Renal cortical epithelial cell (primary cell): Measurements from ENCODE around the gene SPC24. TPM values are rescaled to one million over a fixed set of nuclear protein-coding genes. Genes with fewer than 3 reads are reported as not detected.
"Not testable (repeated sequence)": the region's sequence is repeated elsewhere in the genome, so short reads cannot be mapped to it uniquely, and the experiment has no call there.

ENCODE experiments used
- DNase-seq: peaks from one replicate; pipeline ENCODE4 v3.0.0-alpha.2; 2011; ENCODE audit warnings: low read depth
- total RNA-seq: library from RNA; depleted of rRNA; stranded (reverse); fragments of >200 nt; gene quantifications from 2 replicates; pipeline ENCODE4 v1.2.3, GENCODE V29; 2014

SPC24 gene
- total RNA-seq, 1 donor from 2014 or later = 1.5 TPM

- DNase-seq = peak; percentile 75
Measured at GRCh38 chr19:11191934-11192333, 36.4 kb upstream of the SPC24 start.

DNA sequence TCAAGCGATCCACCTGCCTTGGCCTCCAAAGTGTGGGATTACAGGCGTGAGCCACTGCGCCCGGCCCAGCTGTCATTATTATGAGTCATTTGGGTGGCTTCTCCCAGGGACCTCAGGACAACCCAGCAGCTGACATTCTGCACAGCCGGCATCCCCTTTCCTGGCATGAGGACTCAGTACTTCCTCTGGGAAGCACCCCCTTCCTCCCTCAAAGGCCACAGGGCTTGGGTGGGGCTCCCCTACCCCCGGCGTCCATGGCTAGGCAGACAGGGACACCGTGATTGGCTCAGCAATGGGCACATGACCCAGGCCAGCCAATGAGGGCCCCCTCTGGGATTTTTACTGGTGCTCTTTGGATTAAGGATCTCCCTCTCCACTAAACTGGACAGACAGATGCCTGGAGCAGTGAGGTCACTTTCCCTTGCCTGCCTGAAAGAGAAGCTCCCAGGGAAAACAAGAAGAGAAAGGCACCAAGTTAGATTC, 35.7 kb upstream of the SPC24 start:
- no peak for DNase-seq

DNA sequence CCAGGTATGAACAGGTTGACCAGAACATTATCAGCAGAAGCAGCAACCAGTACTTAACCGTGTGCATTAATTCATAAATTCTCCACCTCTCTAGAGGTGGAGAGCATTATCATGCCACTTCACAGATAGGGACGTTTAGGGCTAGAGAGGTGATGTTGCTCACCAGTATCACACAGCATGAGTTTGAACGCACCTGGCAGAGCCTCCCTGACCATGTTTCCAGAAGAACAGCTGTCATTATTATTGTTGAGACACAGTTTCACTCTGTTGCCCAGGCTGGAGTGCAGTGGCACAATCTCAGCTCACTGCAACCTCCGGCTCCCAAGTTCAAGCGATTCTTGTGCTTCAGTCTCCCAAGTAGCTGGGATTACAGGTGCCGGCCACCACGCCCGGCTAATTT, 34.9 kb upstream of the SPC24 start:
- no peak for DNase-seq

DNA sequence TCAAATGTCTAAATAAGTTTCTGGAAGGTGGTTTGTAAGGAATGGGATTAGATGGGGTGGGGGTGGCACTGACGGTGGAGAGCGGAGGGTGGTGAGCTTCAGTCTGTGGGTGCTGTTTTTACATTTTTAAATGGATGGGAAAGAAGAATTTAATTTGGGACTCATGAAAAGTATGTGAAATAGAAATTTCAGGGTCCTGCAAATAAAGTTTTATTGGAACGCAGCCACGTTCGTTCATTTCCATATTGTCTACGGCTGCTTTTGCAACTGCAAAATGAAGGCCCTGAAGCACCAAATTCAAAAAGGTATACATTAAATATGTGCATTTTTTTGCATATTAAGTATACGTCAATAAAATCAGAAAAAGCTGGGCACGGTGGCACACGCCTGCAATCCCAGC, 31.9 kb upstream of the SPC24 start:
- DNase-seq = no peak

GRCh38 chr19:11182994-11183393, 27.4 kb upstream of the SPC24 start:
- DNase-seq = no peak

GRCh38 chr19:11181488-11181887, 25.9 kb upstream of the SPC24 start:
- DNase-seq = no peak

DNA sequence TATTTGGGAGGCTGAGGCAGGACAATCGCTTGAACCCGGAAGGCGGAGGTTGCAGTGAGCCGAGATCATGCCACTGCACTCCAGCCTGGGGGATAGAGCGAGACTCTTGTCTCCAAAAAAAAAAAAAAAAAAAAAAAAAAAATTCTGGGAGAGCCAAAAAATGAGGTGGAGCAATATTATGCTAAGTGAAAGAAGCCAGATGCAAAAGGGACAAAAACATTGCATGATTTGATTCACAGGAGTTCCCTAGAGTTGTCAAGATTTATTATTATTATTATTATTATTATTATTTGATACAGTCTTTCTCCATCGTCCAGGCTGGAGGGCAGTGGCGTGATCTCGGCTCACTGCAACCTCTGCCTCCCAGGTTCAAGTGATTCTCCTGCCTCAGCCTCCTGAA, 25.4 kb upstream of the SPC24 start:
- DNase-seq = not testable (repeated sequence)

DNA sequence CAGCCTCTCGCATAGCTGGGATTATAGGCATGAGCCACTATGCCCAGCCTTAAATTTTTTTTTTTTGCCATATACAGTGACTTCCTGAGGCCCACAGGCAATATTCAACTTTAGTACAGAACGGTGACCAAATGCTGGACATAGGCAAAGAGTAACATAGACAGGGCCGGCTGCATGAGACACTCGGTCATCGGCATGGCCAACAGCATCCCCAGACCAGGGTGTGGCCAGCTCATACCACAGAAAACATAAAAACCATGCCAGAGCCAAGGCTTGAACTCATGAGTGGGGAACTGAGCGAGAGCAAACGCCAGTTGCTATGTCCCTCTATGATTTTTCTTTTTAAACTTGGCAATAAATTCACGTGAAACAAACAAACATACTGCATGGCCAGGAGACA, 24.8 kb upstream of the SPC24 start:
- no peak for DNase-seq

DNA sequence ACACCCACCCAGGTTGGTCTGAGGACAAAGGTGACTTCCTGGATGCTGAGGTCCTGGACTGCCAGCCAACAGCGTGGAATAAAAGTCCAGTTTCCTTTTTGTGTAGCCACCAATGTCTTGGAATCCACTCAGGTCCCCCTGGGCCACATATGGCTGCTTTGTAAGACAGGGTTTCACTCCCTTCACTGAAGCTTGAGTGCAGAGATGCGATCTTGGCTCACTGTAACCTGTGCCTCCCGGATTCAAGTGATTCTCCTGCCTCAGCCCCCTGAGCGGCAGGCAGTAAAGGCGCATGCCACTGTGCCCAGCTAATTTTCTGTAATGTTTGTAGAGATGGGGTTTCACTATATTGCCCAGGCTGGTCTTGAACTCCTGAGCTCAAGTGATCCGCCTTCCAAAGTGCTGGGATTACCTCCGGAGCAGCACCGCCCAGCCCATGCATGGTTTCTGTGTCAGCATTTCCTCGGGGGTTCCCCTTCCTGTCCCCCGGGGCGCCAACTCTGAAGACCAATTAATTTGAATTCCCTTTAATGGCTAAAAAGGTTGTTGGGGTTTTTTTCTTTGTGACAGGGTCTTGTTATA, 24.2 kb upstream of the SPC24 start:
- no peak for DNase-seq

DNA sequence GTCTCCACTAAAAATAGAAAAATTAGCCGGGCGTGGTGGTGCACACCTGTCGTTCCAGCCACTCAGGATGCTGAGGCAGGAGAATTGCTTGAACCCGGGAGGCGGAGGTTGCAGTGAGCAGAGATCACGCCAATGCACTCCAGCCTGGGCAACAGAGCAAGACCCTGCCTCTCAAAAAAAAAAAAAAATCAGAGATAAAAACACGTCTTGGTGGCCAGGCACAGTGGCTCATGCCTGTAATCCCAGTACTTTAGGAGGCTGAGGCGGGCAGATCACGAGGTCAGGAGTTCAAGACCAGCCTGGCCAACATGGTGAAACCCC, 23.5 kb upstream of the SPC24 start:
- not testable (repeated sequence) for DNase-seq

DNA sequence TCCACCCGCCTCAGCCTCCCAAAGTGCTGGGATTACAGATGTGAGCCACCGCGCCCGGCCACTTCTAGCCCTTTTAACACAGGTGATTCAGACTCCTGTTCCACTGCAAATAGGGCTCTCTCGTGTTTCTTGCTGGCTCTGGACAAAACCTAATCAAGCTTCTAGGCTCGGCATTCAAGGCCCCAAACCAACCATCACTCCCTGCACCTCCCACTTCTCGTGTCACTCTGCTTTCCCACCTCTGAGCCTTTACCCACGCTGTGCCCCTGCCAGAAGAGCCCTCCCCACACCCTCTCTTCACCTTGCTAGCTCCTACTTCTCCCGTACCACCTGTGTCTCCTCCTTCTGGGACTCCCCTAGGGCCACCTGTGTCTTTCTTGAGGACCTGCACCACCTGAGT, 22.0 kb upstream of the SPC24 start:
- no peak for DNase-seq

GRCh38 chr19:11176466-11177193, 21.0 kb upstream of the SPC24 start:
- DNase-seq = no peak

- DNase-seq = no peak
Measured at GRCh38 chr19:11175920-11176319, 20.3 kb upstream of the SPC24 start.

- no peak for DNase-seq
Measured at GRCh38 chr19:11174336-11174735, 18.8 kb upstream of the SPC24 start.

- DNase-seq = no peak
Measured at GRCh38 chr19:11173516-11174155, 18.1 kb upstream of the SPC24 start.

DNA sequence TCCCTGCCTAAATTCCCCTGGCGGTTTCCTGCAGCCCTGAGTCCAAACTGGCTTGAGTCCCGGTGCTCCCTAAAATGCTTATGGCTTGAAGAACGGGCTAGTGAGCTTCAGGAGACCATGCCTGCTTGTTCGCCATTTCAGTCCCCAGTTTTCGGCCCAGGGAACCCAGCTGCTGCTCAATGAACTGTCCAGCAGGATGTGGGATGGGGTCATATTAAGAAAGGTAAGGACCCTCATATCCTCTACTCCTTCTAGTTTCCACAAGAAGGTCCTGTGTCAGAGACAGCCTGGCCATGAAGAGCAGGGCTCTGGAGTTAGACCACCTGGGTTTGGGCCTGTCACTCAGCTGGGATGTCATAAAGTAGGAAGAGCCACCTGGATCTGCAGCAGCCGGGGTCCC, 17.0 kb upstream of the SPC24 start:
- DNase-seq = no peak

- DNase-seq = no peak
Measured at GRCh38 chr19:11171144-11171543, 15.6 kb upstream of the SPC24 start.

GRCh38 chr19:11169896-11170678, 14.5 kb upstream of the SPC24 start:
- DNase-seq = no peak

- peak; percentile 99 for DNase-seq
Measured at GRCh38 chr19:11168568-11168967, 13.0 kb upstream of the SPC24 start.

- no peak for DNase-seq
Measured at GRCh38 chr19:11166281-11167142, 10.9 kb upstream of the SPC24 start.

DNA sequence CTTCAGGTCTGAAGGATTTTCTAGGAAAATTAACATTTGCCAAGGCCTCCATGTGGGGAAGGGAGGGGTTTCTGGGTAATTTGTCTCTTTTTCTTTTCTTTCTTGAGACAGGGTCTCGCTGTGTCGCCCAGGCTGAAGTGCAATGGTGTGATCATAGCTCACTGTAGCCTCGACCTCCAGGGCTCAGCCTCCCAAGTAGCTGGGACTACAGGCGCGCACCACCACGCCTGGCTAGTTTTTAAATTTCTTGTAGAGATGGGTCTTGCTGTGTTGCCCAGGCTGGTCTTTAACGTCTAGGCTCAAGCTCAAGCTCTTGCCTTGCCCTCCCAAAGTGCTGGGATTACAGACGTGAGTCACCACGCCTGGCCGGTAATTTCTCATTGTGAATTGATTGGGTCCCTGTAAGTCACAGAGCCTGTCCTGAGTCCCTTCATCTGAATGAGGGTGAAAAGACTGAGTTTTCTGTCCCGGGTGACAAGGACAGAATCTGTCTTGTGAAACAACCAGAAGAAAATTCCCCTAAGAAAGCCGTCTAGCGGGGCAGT, 10.0 kb upstream of the SPC24 start:
- no peak for DNase-seq
